GM21515 (cell line): ENCODE data around the gene WWOX.

Experiments used
- ATAC-seq: cut with Tn5 transposase; IDR thresholded peaks from one replicate; pipeline ENCODE4 v1.9.1; 2021; ENCODE audit not compliant: unreplicated experiment

The WWOX gene

DNA sequence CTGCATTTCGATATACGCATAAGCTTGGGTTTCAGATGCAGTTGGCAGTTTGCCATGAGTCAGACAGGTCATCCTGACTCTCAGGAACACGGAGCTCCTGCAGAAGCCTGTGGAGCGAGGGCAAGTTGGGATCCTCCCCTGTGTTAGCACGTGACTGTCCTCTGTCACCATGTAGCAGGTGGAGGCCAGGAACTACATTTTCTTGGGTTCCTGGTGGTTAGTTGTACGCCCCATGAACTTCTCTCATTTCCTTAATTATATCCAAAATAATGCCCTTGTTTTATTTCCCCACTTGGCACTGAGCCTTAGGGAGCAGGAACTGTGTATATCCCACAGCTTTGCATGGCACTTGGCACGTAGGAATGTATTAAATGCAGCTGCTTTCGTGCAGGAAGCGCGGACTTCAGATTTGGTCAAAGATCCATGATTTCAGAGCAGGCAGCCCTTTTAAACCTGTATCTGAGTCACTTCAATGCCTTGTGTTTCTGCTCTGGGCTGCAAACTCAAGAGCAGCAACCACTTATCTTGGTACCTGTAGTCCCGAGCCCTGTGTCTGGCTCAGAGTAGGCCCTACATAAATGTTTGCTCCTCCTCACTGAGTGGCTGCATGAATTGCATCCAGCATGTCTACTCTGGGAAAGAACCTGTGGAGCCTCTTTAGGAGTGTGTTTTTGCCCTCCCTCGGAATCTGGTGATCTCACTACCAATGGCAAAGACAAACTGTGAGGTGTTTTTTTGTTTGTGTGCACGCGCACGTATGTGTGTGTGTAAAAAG is 1072.7 kb downstream of the WWOX start:
- no peak for ATAC-seq

DNA sequence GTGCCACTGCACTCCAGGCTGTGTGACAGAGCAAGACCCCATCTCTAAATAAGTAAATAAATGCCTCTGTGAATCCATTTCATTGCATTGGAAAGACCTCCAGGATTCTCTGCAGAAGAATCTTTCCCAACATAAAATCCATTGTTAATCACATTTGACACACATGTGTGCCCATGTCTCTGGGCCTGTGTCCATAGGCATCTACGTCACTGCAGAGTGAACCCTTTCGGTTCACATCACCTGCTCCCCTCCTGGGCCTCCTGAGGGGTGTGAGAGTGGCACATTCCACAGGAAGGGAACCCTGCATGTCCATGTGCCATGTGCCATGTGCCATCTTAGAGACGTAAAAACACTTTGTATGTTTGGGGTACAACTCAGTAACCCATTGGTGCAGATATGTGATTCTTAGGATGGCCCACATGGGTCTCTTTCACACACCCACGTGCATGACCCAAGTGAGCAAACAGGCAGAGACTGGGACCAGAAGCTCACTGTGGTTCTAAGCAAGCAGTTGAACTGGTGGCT is 1073.6 kb downstream of the WWOX start:
- no peak for ATAC-seq

DNA sequence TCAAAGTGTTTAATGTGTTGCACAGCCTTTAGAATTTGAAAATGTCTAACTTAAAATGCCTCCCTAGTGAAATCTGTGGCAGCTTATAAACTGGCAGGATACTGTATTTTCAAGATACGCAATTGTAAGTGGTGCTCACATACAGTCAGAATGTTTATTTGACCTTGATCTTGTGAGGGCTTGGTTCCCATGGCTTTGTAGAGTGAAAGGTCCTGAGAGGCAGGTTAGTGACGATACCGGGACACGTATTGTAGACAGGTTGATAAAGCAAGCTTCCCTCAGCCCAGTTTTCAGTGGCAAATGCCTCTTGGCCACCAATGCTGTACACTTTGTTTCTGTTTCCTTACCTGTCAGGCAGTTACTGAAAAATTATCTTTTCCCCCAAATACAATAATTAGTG is 1074.5 kb downstream of the WWOX start:
- ATAC-seq = no peak

DNA sequence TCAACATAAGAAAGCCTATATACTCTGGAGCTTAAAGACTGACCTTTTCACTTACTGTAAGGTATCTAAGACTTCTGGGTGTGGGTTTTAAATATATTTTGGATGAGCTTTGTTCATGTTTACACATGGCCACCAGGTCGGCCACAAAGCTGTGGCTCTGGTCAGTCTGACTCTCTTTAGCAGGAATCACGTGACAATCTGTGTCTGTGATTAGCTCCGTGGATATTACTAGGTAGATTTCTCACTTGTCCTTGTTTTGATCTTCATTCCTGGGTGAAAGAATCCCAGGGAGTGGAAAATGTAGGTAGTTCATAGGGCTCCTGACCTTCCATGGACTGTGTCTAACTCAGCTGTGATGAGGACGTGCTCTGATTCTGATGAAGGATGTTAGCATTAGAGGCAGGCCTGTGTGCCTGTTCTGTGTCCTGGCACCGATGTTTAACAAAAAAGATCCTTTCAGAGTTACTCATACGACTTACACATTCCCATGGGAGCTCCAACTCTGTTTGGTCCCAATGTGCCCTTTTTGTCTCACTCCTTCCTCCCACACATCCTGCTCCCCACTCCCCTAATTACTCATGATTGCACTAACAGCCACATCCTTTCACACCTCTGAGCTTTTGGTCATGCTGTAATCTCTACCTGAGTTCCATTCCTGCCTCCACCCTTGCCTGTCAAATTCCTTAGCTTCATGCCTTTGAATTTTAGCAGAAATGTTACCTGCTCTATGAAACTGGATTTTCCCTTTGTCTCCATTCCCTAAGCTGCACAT is 1076.0 kb downstream of the WWOX start:
- ATAC-seq = no peak

DNA sequence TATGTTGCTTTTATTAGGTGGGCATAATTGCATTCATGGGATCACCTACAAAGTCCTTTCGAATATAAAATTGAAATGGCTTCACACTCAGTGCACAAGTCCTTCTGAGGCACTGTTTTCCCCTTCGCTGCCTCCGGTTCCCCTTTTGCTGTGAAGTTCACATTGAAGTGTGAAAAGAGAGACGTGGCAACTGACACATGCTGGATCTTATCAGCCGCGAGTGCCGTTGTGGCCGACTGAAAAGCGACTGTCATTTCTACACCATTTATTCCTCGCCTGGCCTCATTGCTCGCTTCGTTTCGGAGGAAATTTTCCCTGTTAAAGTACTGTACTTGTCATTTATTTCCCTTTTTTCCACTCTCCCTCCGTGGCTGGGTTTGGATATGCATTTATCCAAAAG is 1077.6 kb downstream of the WWOX start:
- ATAC-seq = no peak

DNA sequence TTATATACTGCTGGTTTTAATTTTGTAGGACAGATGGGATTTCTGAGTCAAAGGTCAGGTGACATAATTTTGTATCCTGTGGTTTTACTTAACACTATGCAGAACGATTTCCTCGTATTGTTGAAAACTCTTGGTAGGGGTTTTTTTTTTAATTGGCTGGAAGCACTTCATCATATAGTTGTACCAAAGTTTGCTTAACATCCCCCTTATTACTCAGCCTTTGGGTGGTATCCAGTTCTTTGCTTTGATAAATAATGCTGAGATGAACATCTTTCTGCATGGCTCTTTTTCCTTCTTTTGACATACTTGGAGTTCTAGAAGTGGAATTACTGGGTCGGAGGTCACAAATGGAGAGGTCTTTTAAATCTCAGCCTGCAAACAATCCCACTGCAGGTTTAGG is 1082.0 kb downstream of the WWOX start:
- ATAC-seq = no peak

DNA sequence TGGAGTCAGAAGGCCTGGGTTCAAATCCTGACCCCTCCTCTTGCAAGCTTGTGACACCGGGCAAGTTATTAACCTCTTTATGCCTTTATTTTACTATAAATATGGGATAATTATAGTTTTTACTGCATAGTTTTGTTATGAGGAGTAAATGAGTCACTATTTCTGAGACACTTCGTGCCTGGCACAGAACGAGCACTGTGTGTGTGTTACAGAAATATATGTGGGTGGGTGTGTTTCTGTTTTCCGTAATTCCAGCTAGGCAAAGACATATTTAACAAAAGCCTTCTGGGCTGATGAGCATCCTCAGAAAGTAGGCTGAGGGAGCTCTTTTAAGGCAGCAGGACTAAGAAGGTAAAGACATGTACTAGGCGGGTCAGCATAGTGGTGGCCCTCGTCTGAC is 1083.2 kb downstream of the WWOX start:
- ATAC-seq = no peak

DNA sequence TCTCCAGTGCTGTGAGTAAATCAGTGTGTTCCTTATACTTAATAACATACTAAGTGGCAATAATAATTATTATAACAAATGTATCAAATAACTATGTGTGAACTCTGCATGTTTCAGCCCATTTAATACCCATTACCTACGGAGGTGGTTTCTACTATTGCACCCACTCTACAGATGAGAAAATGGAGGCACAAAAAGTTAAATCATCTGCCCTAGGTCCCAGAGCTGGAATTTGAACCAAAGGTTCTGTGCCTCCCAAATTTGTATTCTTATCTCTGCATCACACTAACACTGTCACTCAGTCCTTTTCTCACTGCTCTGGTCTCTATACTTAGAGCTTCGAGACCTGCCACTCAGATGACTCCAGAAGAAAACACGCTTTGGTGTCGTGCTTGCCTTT is 1084.1 kb downstream of the WWOX start:
- ATAC-seq = no peak

DNA sequence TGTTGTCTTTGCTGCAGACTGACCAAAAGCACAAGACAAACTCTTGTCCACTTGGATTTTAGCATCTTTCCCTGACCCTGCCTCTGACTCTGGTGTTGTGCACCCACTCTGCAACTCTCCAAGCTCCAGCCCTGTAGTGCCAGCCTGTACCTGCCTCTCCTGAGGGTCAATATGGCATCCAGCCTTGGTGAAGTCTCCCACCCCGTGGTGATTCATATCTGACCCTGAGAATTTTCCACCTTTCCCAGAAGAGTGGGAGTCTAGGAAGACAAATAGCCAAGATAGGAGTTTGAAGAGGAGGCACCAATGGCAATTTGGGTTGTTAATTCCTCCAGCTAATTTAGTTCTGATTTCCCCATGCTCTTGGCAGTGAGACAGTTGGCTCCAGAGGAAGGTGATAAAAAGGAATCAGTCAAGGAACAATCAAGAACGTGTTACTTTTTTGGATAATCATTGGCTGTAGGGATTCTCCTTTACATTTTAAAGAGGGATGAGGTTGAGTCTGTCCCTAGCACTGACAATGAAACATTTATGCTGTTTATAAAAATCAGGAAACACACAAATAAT is 1085.1 kb downstream of the WWOX start:
- no peak for ATAC-seq

DNA sequence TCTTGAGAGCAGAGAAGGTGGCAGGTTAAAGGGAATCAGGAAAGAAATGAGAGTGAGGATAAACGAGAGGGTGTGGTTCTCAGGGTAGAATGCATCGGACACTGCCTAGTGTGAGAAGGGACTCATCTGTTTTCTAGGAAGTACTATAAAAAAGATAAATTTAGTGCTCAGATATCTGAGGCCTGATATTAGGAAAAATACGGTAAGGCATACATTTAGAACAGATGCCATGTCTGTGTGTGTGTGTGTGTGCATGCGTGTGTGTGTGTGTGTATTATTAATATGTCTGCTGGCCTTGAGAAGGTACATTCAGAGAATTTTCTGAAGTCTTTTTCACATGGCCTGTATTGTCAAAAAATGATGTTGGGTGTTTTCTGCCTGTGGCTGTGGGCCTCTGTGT is 1086.3 kb downstream of the WWOX start:
- ATAC-seq = no peak

DNA sequence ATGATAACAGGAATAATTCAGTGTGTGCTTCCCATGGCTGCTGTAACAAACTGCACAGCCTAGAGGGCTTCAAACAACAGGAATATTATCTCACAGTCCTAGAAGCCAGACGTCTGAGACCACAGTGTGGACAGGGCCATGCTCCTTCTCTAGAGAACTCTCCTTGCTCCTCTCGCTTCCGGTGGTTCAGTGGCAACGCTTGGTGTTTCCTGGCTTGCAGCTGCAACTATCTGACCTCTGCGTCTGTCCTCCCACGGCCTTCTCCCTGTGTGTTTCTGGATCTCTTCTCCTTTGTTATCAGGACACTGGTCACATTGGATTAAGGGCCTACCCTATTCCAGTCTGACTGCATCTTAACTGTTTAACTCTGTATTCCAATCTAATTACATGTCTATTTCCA is 1086.7 kb downstream of the WWOX start:
- no peak for ATAC-seq

DNA sequence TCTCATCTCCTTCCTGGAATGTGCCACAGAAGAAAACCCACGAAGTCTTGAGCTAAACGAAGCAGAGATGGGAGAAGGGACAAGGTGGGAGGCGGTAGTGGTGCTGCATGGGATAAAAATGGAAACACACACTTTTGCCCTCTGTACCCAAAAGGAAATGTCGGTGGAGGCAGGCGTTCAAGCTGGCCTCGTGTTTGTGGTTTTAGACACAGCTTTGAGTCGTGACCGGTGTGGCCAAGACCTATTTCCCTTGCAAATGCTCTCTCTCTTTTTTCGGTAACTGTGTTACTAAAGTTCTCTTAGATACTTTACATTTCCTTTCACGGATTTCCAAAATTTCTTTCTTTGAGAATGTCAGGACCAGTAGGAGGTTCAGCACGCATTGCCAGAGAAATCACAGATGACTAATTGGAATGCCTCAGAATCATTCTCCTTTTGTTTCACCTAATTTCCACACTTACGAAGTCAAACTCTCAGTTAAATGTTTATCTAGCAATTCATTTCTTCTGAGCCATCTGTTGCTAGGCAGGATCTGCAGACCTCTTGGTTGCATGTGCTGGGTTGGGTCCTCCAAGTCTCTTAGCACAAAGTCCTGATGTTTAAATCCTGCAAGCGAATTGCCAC is 1088.8 kb downstream of the WWOX start:
- no peak for ATAC-seq

DNA sequence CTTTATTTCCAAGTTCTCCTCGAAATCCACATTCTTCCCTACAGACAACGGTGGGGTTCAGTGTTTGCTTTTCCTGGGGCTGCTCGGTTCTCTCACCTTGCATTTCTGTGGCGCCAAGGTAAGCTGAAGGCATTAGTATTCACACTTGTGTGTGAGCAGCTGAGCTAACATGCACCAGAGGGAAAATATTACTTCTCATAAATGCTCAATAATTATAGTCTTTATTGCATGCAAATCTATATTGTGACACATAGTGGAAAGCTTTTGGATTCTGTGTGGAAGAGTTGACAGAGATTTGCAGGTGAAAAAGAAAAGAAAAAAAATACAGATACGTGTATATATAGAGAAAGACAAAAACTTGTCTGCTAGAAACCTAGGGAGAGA is 1089.3 kb downstream of the WWOX start:
- no peak for ATAC-seq

DNA sequence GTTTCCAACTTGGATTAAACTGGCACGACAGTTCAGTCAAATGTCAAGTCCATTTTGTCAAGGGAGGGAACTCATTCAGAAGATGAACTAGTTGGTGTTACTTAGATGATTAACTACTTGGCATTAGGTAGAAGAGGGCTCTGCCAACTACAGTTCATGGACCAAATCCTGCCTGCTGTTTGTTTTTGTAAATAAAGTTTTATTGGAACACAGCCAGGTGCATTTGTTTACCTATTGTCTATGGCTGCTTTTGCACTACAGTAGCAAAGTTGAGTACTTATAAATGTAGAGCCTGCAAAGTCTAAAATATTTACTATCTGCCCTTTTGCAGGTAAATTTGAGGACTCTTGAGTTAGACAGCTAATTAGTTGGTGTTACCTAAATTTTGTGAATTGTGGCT is 1091.1 kb downstream of the WWOX start:
- ATAC-seq = no peak

DNA sequence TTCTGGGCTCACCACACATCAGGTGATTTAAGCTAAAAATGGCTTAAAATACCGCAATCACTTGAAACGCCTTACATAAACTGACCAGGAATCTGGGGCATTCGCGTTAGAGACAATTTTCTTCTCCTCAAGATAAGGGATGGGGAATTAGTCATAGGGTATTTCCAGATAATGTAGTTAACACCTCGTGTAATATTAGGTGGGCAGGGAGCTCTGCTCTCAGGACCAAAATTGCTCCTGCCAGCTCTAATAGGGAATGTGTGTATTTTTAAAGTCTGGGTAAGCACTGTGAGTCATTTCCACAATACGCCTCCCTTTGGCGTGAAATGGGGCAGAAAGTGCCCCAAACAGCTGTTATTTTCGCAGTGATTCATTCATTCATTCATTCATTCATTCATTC is 1092.5 kb downstream of the WWOX start:
- no peak for ATAC-seq

DNA sequence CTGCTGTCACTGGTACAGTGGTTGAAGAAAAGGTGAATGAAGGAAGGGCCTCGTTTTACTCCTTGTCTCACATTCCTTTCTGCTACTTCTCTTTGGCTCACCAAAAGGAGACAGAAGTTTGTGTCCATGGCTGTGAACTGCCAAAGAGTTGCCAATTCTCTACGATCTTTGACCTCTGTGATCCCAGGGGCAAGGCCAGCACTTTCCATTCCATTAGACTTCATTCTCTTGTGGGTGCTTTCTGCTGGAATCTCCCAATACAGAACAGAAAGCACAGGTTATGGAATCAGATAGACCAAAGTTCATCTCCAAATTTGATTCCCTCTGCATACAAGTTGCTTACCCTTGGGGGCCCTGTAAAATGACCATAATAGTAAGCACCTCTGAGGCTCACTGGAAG is 1093.5 kb downstream of the WWOX start:
- ATAC-seq = no peak

DNA sequence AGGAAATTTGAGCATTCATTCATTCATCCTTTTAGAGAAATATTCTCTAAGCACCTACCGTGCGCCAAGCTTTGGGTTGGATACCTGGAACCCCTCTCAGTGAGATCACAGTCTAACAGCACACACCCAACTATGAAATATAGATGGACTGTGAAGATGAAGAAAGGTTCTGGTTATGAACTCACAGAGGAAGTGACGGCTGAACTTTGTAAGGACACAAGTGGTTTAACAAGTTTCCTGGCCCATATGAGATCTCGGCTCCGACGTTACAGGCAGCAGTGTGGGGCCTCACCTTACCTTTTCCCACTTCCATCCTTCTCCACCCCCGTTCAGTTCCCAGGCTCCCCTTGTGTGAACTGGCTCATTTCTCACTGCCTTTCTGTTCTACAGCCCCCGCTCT is 1094.8 kb downstream of the WWOX start:
- no peak for ATAC-seq

DNA sequence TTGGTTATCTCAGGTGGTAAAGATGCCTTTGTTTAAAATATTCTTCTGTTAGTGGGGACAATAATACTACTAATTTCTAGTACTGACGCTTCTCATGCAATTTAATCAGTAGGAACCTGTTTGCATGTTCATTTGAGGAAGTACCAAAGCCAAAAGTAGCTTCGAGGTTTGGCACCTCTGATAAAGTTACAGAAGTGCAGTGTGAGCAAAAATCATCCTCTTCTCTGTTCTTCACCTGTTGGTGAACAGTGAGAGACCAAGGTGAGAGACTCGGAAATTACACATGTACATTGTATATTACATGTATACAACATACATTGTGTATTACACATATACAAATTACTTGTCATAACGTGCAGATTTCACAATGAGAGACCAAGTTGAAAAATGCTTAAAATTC is 1096.5 kb downstream of the WWOX start:
- no peak for ATAC-seq

DNA sequence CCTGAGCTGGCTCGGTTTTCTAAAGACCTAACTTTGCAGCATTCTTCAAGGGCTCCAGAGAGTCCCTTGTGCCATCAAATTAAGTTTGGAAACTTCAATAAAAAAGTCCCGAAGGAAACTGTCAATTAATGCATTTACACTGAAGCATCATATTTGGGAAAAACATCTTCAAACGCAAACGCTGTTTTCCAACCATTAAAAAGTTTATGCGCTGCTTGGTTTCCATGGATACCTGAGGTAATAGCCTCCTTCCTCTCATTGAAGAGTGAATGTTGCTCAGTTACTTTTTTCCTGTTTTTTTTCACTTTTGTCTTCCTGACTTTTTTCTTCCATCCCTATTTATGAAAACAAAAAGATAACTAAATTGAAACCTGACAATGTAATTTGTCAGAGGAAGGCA is 1102.0 kb downstream of the WWOX start:
- ATAC-seq = no peak

DNA sequence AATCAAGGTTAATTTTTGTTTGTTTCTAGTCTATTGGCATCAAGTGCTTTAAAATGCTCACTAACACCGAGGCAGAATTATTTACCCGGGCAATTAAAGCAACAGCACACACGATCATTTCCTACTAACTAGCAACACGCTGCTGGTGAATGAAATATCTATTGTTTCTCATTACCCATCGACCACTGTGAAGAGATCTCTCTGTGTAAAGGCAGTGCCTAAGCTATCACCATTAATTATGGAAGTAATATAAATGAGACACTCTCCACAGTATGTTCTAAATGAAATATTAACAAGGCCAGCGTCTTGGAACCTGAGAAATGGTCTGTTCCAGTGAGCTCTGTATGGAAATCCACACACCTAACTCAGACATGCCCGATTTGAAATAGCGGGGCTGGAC is 1103.5 kb downstream of the WWOX start:
- ATAC-seq = no peak

DNA sequence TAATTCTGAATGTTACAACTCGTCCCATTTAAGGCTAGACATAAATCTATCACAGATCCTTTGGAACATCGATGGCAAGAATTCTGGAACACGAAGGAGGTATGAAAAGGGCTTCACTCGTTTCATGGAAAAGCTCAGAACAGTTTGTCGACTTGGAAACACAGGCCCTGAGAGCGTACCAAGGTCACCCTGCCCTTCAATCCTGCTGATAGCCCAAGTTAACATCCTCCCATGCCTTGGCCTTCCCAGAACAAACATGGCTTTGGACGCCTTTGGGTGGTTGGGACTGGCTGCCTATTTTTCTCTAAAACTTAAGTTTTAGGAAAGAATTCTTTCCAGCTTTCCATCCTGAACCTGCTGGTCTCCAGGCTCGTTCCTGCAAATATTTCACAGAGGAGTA is 1105.0 kb downstream of the WWOX start:
- no peak for ATAC-seq

DNA sequence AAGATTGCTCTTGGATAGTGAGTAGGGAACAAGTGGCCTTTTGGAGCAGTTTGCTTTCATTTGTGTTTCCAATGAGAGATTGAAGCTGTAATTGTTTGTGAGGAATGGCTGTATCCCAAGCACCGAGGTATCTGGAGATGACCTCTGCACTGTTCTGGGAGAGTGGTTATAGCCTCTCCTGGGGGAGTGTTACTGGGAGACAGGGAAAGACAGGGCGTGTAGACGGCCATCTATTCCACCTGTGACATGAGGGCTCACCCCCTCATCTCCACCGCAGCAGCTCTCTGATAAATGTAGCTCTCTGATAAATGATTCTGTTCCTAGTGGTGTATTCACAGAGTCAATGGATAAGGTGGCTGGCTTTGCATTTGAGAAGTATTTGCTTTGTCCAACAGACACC is 1107.4 kb downstream of the WWOX start:
- no peak for ATAC-seq
